Osteoblast (primary cell): ENCODE results near the gene C1GALT1C1L. TPM values are rescaled to one million over a fixed set of nuclear protein-coding genes. Genes with fewer than 3 reads are reported as not detected.
"Not testable (repeated sequence)": the region's sequence is repeated elsewhere in the genome, so short reads cannot be mapped to it uniquely, and the experiment has no call there.

ENCODE experiments used
- DNase-seq: peaks from one replicate; pipeline ENCODE4 v3.0.0; 2011; ENCODE audit warnings: low spot score, mixed read lengths; ENCODE audit not compliant: insufficient read length; ENCODE audit errors: missing footprints
- H2AFZ ChIP-seq: 2 replicates; pipeline ENCODE4 v1.6.0; 2011; ENCODE audit warnings: mild to moderate bottlenecking, low read length
- H3K27ac ChIP-seq: 2 replicates; pipeline ENCODE4 v1.5.1; 2011; ENCODE audit warnings: mild to moderate bottlenecking, low read depth, low read length, moderate library complexity
- H3K27me3 ChIP-seq: 2 replicates; pipeline ENCODE4 v1.6.0; 2012; ENCODE audit warnings: mild to moderate bottlenecking, control low read depth, inconsistent platforms, low read length, moderate library complexity; ENCODE audit not compliant: insufficient read depth
- H3K36me3 ChIP-seq: 2 replicates; pipeline ENCODE4 v1.5.1; 2011; ENCODE audit warnings: mild to moderate bottlenecking, low read length, control low read depth, moderate library complexity; ENCODE audit not compliant: insufficient read depth
- H3K4me1 ChIP-seq: 2 replicates; pipeline ENCODE4 v1.5.1; 2011; ENCODE audit warnings: mild to moderate bottlenecking, low read length, control low read depth, moderate library complexity; ENCODE audit not compliant: insufficient read depth
- H3K4me2 ChIP-seq: 2 replicates; pipeline ENCODE4 v1.6.0; 2011; ENCODE audit warnings: mild to moderate bottlenecking, low read length; ENCODE audit not compliant: insufficient read depth
- H3K4me3 ChIP-seq: fragments of 200-600 bp; sonication (generic); 3 replicates; pipeline ENCODE4 v1.5.1; 2012; ENCODE audit warnings: mild to moderate bottlenecking, low read length, inconsistent platforms; ENCODE audit not compliant: insufficient read depth
- H3K79me2 ChIP-seq: 2 replicates; pipeline ENCODE4 v1.6.0; 2012; ENCODE audit warnings: mild to moderate bottlenecking, low read length, control low read depth, inconsistent platforms; ENCODE audit not compliant: insufficient read depth
- H3K9me3 ChIP-seq: 2 replicates; pipeline ENCODE4 v1.5.1; 2011; ENCODE audit warnings: low read depth, low read length, control low read depth
- H4K20me1 ChIP-seq: 2 replicates; pipeline ENCODE4 v1.6.0; 2012; ENCODE audit warnings: mild to moderate bottlenecking, low read length, control low read depth; ENCODE audit not compliant: insufficient read depth
- total RNA-seq: library from RNA; depleted of rRNA; stranded (reverse); fragments of >200 nt; gene quantifications from 2 replicates; pipeline ENCODE4 v1.2.3, GENCODE V29; 2012
- TF ChIP-seq, protein P1 (sequence below): IDR thresholded peaks from 2 replicates; pipeline ENCODE4 v1.5.1; 2011; ENCODE audit warnings: mild to moderate bottlenecking, low read depth, low read length, moderate library complexity; ENCODE audit errors: extremely low read depth

The C1GALT1C1L gene
- total RNA-seq, 1 donor, result 0.72 TPM

DNA sequence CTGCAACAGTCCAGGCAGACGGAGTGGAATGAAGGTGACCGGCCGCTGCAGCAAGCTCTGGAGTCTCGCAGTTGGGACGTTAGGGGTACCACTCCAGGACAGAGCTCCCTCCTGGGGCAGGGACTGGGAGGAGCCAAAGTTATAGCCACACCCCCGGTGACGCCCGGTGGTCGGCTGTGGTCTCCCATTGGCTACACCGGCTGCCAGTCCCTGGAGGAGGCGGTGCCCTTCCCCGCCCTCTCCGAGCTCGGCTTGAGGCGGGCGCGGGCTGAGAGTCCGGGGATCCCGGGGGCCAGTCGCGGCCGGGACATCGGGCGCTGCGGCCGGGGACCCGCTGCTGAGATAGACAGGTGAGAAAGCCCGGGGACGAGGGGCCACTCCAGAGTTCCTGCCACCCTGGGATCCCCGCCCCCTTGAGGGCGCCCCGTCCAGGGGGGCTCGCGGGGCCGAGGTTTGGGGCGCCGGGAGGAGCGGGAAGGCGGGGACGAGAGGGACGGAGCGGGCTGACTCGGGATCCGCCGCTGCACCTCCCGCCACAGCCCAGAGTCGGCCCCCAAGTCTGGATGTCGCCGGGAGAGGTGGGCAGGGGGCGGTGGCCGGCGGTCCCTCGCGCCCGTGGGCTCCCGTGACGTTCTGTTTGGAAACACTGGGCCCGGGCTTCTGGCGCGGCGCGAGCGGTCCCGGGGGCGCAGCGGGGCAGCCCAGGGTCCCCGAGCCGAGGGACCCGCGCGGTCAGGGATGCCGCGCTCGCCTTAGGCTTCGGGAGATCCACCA lies 39.0 kb downstream of the C1GALT1C1L start, which contains the start of gene PLEKHH2:
Gene PLEKHH2, plus strand, starts transcription at position 231 of the 774 bp plus-strand sequence. CDS start 7,414 bp downstream, outside the sequence.
- Histone ChIP-seq H3K36me3 (no peaks in the 10 kb centered on the region), H3K27ac (peak within 1 kb of the TSS; percentile 46), H3K4me3 (peak within 1 kb of the TSS; percentile 87), H3K27me3 (no peaks in the 10 kb centered on the region), H4K20me1 (no peaks in the 10 kb centered on the region), H3K9me3 (no peaks in the 10 kb centered on the region), H3K4me2 (peak within 1 kb of the TSS; percentile 98), H3K79me2 (no peaks in the 10 kb centered on the region), H2AFZ (peak within 1 kb of the TSS; percentile 98), H3K4me1 (peaks cover 27% of the 10 kb centered on the region)
- DNase-seq, result peak; percentile 97
- TF ChIP-seq, protein P1, sequence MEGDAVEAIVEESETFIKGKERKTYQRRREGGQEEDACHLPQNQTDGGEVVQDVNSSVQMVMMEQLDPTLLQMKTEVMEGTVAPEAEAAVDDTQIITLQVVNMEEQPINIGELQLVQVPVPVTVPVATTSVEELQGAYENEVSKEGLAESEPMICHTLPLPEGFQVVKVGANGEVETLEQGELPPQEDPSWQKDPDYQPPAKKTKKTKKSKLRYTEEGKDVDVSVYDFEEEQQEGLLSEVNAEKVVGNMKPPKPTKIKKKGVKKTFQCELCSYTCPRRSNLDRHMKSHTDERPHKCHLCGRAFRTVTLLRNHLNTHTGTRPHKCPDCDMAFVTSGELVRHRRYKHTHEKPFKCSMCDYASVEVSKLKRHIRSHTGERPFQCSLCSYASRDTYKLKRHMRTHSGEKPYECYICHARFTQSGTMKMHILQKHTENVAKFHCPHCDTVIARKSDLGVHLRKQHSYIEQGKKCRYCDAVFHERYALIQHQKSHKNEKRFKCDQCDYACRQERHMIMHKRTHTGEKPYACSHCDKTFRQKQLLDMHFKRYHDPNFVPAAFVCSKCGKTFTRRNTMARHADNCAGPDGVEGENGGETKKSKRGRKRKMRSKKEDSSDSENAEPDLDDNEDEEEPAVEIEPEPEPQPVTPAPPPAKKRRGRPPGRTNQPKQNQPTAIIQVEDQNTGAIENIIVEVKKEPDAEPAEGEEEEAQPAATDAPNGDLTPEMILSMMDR, result no peak

DNA sequence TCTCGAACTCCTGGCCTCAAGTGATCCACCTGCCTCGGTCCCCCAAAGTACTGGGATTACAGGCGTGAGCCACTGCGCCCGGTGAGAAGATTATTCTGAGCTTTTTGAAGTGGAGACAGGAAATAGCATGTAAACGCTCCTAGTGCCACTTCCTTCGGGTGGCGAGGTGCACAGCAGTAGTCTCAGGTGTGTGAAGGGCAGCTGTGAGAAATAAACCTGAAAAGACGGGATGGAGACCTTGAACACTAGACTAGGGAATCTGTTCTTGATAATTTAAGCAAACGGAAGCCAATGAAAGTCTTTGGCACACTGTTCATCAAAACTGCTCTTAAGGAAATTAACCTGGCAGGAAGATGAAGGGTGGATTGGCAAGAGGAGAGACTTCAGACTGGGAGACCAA lies 39.6 kb downstream of the C1GALT1C1L start:
- H3K27me3 ChIP-seq, result no peaks in the 10 kb centered on the region
- no peak overlapping the region for H3K27ac ChIP-seq
- H3K4me2 ChIP-seq, result peak overlapping the region; percentile 98
- no peaks in the 10 kb centered on the region for H3K79me2 ChIP-seq
- no peaks in the 10 kb centered on the region for H4K20me1 ChIP-seq
- no peaks in the 10 kb centered on the region for H3K9me3 ChIP-seq
- TF ChIP-seq, protein P1, result no peak
- H3K4me3 ChIP-seq, result peak overlapping the region; percentile 87
- H3K36me3 ChIP-seq, result no peaks in the 10 kb centered on the region
- H3K4me1 ChIP-seq, result peaks cover 27% of the 10 kb centered on the region
- no peak for DNase-seq
- peak overlapping the region; percentile 98 for H2AFZ ChIP-seq

DNA sequence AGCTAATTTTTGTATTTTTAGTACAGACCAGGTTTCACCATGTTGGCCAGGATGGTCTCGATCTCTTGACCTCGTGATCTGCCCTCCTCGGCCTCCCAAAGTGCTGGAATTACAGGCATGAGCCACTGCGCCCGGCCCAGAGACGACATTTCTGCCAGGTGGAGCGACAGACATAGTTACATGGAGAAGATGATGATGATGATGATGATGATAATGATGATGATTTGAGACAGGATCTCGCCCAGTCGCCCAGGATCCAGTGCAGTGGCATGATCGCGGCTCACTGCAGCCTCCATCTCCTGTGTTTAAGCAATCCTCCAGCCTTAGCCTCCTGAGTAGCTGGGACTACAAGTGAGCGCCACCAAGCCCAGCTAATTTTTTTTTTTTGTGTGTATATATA lies 40.1 kb downstream of the C1GALT1C1L start:
- H3K27me3 ChIP-seq, H3K4me2 ChIP-seq, H3K9me3 ChIP-seq: not testable (repeated sequence)

DNA sequence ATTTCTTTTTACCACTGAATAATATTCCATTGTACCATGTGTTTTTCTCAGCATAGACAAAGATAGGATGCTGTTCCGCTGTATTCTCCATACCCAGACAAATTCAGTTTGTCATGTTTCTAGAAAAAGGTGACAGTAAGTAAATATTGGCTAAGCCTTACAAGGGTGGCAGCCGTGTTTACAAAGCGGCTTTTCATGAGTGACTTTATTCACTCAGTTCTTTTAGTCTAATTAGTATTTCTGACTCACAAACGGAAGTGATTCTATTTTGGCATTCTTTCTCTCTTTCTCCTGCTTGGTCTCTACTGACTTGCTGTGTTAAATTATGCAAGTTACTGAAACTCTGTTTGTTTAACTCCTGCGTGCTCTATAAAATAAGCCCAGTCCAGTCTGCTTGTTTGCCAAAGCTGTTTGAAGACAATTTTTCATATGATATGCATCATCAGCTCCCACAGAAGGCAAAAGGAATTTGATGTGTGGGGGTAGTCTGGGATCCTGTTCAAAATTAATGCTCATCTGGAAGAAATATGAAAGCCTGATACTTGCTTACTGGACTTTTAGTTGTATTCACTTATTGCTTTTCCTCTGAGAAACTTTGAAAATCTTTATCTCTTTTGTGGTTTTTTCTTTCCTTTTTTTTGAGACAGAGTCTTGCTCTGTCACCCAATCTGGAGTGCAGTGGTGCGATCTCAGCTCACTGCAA lies 41.5 kb downstream of the C1GALT1C1L start:
- no peaks in the 10 kb centered on the region for H3K36me3 ChIP-seq
- H3K79me2 ChIP-seq, result no peaks in the 10 kb centered on the region
- peak; percentile 82 for DNase-seq
- TF ChIP-seq, protein P1, result no peak
- peak overlapping the region; percentile 73 for H3K4me2 ChIP-seq
- no peaks in the 10 kb centered on the region for H3K9me3 ChIP-seq
- no peaks in the 10 kb centered on the region for H4K20me1 ChIP-seq
- H3K27ac ChIP-seq, result peak overlapping the region; percentile 83
- peak overlapping the region; percentile 30 for H3K4me3 ChIP-seq
- H3K27me3 ChIP-seq, result no peaks in the 10 kb centered on the region
- H3K4me1 ChIP-seq, result peaks cover 27% of the 10 kb centered on the region
- H2AFZ ChIP-seq, result peak overlapping the region; percentile 43

More for the DNA sequence above, 40.1 kb downstream of the C1GALT1C1L start:
- H3K4me3 ChIP-seq, DNase-seq, H3K27ac ChIP-seq, H3K79me2 ChIP-seq, H3K36me3 ChIP-seq, H2AFZ ChIP-seq, H4K20me1 ChIP-seq: not testable (repeated sequence)
- peaks cover 27% of the 10 kb centered on the region for H3K4me1 ChIP-seq
